Neural progenitor cell (in vitro differentiated cells): ENCODE measurements around the gene ERVK3-1. TPM values are rescaled to one million over a fixed set of nuclear protein-coding genes. Genes with fewer than 3 reads are reported as not detected.
"Not testable (repeated sequence)": the region's sequence is repeated elsewhere in the genome, so short reads cannot be mapped to it uniquely, and the experiment has no call there.

Experiments used
- DNase-seq: peaks from one replicate; pipeline ENCODE4 v3.0.0-alpha.2; 2016; ENCODE audit warnings: low spot score
- H2AFZ ChIP-seq: fragments of 200-600 bp; sonication (generic); replicated peaks from 2 replicates; pipeline ENCODE4 v1.6.1; 2016; ENCODE audit warnings: antibody characterized with exemption
- H3F3A ChIP-seq: fragments of 200-600 bp; sonication (generic); 2 replicates; pipeline ENCODE4 v1.6.1; 2016; ENCODE audit warnings: antibody characterized with exemption, low read depth
- H3K27ac ChIP-seq: fragments of 200-600 bp; sonication (generic); 2 replicates; pipeline ENCODE4 v1.5.1; 2016; ENCODE audit warnings: mild to moderate bottlenecking
- H3K27me3 ChIP-seq: fragments of 200-600 bp; sonication (generic); 2 replicates; pipeline ENCODE4 v1.6.1; 2016; ENCODE audit warnings: mild to moderate bottlenecking, moderate library complexity
- H3K36me3 ChIP-seq: fragments of 200-600 bp; sonication (generic); 2 replicates; pipeline ENCODE4 v1.5.1; 2016
- H3K4me1 ChIP-seq: fragments of 200-600 bp; sonication (generic); 2 replicates; pipeline ENCODE4 v1.6.1; 2016; ENCODE audit warnings: mixed run types
- H3K4me2 ChIP-seq: fragments of 200-600 bp; sonication (generic); 2 replicates; pipeline ENCODE4 v1.6.1; 2016
- H3K4me3 ChIP-seq: fragments of 200-600 bp; sonication (generic); 2 replicates; pipeline ENCODE4 v1.5.1; 2016
- H3K79me2 ChIP-seq: fragments of 200-600 bp; sonication (generic); 2 replicates; pipeline ENCODE4 v1.6.1; 2016; ENCODE audit warnings: low read depth
- H3K9ac ChIP-seq: fragments of 200-600 bp; sonication (generic); 2 replicates; pipeline ENCODE4 v1.6.1; 2016
- H3K9me3 ChIP-seq: fragments of 200-600 bp; sonication (generic); 2 replicates; pipeline ENCODE4 v1.5.1; 2016; ENCODE audit warnings: low read depth
- H4K20me1 ChIP-seq: fragments of 200-600 bp; sonication (generic); 2 replicates; pipeline ENCODE4 v1.6.1; 2016; ENCODE audit warnings: low read depth
- H3K27ac Mint-ChIP-seq: 3 replicates; pipeline ENCODE4 v1.8.0; 2021; ENCODE audit warnings: mixed read lengths
- H3K27me3 Mint-ChIP-seq: 2 replicates; pipeline ENCODE4 v1.8.0; 2022; ENCODE audit warnings: low read depth, mild to moderate bottlenecking, inconsistent platforms, moderate library complexity, mixed read lengths; ENCODE audit not compliant: insufficient read depth
- H3K36me3 Mint-ChIP-seq: 3 replicates; pipeline ENCODE4 v1.8.0; 2021; ENCODE audit warnings: mixed read lengths
- H3K4me1 Mint-ChIP-seq: 3 replicates; pipeline ENCODE4 v1.8.0; 2021; ENCODE audit warnings: mixed read lengths
- H3K4me3 Mint-ChIP-seq: 3 replicates; pipeline ENCODE4 v1.8.0; 2021; ENCODE audit warnings: mild to moderate bottlenecking, moderate library complexity, mixed read lengths
- H3K9me3 Mint-ChIP-seq: 3 replicates; pipeline ENCODE4 v1.8.0; 2020; ENCODE audit warnings: mixed read lengths
- CTCF ChIP-seq: fragments of 200-600 bp; sonication (generic); IDR thresholded peaks from 2 replicates; pipeline ENCODE4 v1.5.1; 2017; ENCODE audit warnings: antibody characterized with exemption, mild to moderate bottlenecking
- EZH2 ChIP-seq: fragments of 200-600 bp; sonication (generic); IDR thresholded peaks from 2 replicates; pipeline ENCODE4 v1.6.1; 2017; ENCODE audit warnings: antibody characterized with exemption, mild to moderate bottlenecking, moderate library complexity
- EZH2phosphoT487 ChIP-seq: fragments of 200-600 bp; sonication (generic); IDR thresholded peaks from 2 replicates; pipeline ENCODE4 v1.6.1; 2017; ENCODE audit warnings: antibody characterized with exemption
- total RNA-seq: library from RNA; depleted of rRNA; stranded (reverse); fragments of >200 nt; gene quantifications from 2 replicates; pipeline ENCODE4 v1.2.3, GENCODE V29; 2015; ENCODE audit warnings: low replicate concordance

ERVK3-1 gene
- total RNA-seq, 1 donor from 2014 or later: 49.9 TPM

GRCh38 chr19:58305932-58306323 lies 751 bp downstream of the ERVK3-1 start:
- H3K27ac ChIP-seq: no peak overlapping the region

GRCh38 chr19:58307736-58308135 lies 2.6 kb downstream of the ERVK3-1 start:
- Histone ChIP-seq H3K4me3 (no peak overlapping the region), H3K4me1 (peaks cover 8% of the 10 kb centered on the region), H3K27ac (no peak overlapping the region), H3K27me3 (no peaks in the 10 kb centered on the region), H3K9ac (no peak overlapping the region), H3F3A (peaks cover 29% of the 10 kb centered on the region), H4K20me1 (peaks cover 12% of the 10 kb centered on the region), H3K79me2 (peaks cover 27% of the 10 kb centered on the region), H3K4me2 (no peak overlapping the region), H2AFZ (no peak overlapping the region), H3K36me3 (peaks cover 5% of the 10 kb centered on the region), H3K9me3 (no peaks in the 10 kb centered on the region)
- Mint-ChIP-seq H3K27me3 (peaks cover 5% of the 10 kb centered on the region), H3K9me3 (peaks cover 12% of the 10 kb centered on the region), H3K4me1 (peaks cover 18% of the 10 kb centered on the region), H3K4me3 (peak overlapping the region; percentile 53), H3K36me3 (peaks cover 68% of the 10 kb centered on the region), H3K27ac (no peak overlapping the region)
- no peak for DNase-seq
- TF ChIP-seq CTCF: no peak

More at GRCh38 chr19:58305932-58306323, 751 bp downstream of the ERVK3-1 start:
- H3K9me3 Mint-ChIP-seq: peaks cover 22% of the 10 kb centered on the region
- H3K9ac ChIP-seq: peak overlapping the region; percentile 52
- peaks cover 40% of the 10 kb centered on the region for H3F3A ChIP-seq
- H3K36me3 Mint-ChIP-seq: peaks cover 68% of the 10 kb centered on the region
- H3K36me3 ChIP-seq: peaks cover 3% of the 10 kb centered on the region
- H3K4me1 Mint-ChIP-seq: peaks cover 18% of the 10 kb centered on the region
- H3K4me3 ChIP-seq: peak overlapping the region; percentile 93
- no peak for DNase-seq
- H2AFZ ChIP-seq: no peak overlapping the region
- H4K20me1 ChIP-seq: peaks cover 27% of the 10 kb centered on the region
- H3K27me3 Mint-ChIP-seq: peaks cover 5% of the 10 kb centered on the region
- no peak for TF ChIP-seq EZH2phosphoT487
- no peak for TF ChIP-seq CTCF
- TF ChIP-seq EZH2: no peak
- peak overlapping the region; percentile 98 for H3K4me3 Mint-ChIP-seq
- H3K27me3 ChIP-seq: no peaks in the 10 kb centered on the region
- peak overlapping the region; percentile 80 for H3K4me2 ChIP-seq
- no peaks in the 10 kb centered on the region for H3K9me3 ChIP-seq
- H3K79me2 ChIP-seq: peaks cover 34% of the 10 kb centered on the region
- H3K27ac Mint-ChIP-seq: no peak overlapping the region
- H3K4me1 ChIP-seq: peaks cover 8% of the 10 kb centered on the region

- not testable (repeated sequence) for H3K4me2 ChIP-seq, H3K27ac Mint-ChIP-seq, H3K9ac ChIP-seq, H4K20me1 ChIP-seq, H3F3A ChIP-seq, H3K27me3 Mint-ChIP-seq, H3K4me3 ChIP-seq, H2AFZ ChIP-seq, H3K4me1 ChIP-seq, H3K27ac ChIP-seq, H3K9me3 ChIP-seq, H3K4me3 Mint-ChIP-seq, H3K4me1 Mint-ChIP-seq, H3K27me3 ChIP-seq
- Mint-ChIP-seq H3K9me3 (peaks cover 14% of the 10 kb centered on the region), H3K36me3 (peaks cover 82% of the 10 kb centered on the region)
- H3K79me2 ChIP-seq: peaks cover 23% of the 10 kb centered on the region
- peaks cover 11% of the 10 kb centered on the region for H3K36me3 ChIP-seq
- DNase-seq: peak; percentile 58
- peak; percentile 63 for TF ChIP-seq CTCF
These were observed 5.5 kb downstream of the ERVK3-1 start for GRCh38 chr19:58310685-58311084.
